Mammary epithelial cell (primary cell): Measurements from ENCODE around the gene INO80B.

Source experiments
- CTCF ChIP-seq, 2 donors: IDR thresholded peaks in 1 of 2; conservative IDR thresholded peaks in 1 of 2; 2 replicates each; pipeline ENCODE4 v1.5.1; 2011 to 2012; ENCODE audit warnings: inconsistent platforms in 2 of 2, low read length in 2 of 2, mild to moderate bottlenecking in 2 of 2, control low read depth in 1 of 2, low read depth in 1 of 2; ENCODE audit not compliant: insufficient read depth in 1 of 2; ENCODE audit errors: extremely low read depth in 1 of 2
- EZH2 ChIP-seq: IDR thresholded peaks from 2 replicates; pipeline ENCODE4 v1.6.1; 2012; ENCODE audit warnings: low read length, inconsistent platforms, borderline replicate concordance

- TF ChIP-seq CTCF (conservative IDR thresholded peaks at IDR 0.05 in 1 of 2, IDR thresholded peaks at IDR 0.05 in 1 of 2; ENCODE audit: extremely low read depth in 1 of 2, insufficient read depth in 1 of 2, low read depth in 1 of 2, low read length in 2 of 2) = peak; percentile 91 to 94
- no peak for TF ChIP-seq EZH2
Measured at GRCh38 chr2:74482801-74483674, 28.2 kb downstream of the INO80B start, which contains the start of the genes CCDC142 and TTC31.
